HepG2 (cell line): Measurements from ENCODE around the gene MYO5B. TPM values are rescaled to one million over a fixed set of nuclear protein-coding genes. Genes with fewer than 3 reads are reported as not detected.

Experiments used
- ATAC-seq: fragments of 200-7000 bp; cut with Tn5 transposase; 3 replicates; pipeline ENCODE4 v1.9.1; 2020; ENCODE audit warnings: mild to moderate bottlenecking, moderate library complexity
- BruUV-seq: library from RNA; stranded (reverse); fragments of 400-500 nt; replicated peaks from 2 replicates; lab custom pipeline; 2021; lab: Mats Ljungman, UMichigan
- CTCF ChIA-PET: fragments of 300-600 bp; formaldehyde crosslinking; extraction: SDS; loops from one replicate; lab custom pipeline; 2021; ENCODE audit warnings: low total read pairs, inconsistent platforms, low intra/inter-chr PET ratio; lab: Yijun Ruan, JAX
- POLR2A ChIA-PET: fragments of 350-600 bp; sonication (Branson Sonifier 250); formaldehyde crosslinking; loops from one replicate; lab custom pipeline; 2020; ENCODE audit warnings: antibody characterized with exemption, inconsistent platforms; lab: Yijun Ruan, JAX
- DNase-seq: peaks from one replicate; pipeline ENCODE4 v3.0.0-alpha.2; 2015; ENCODE audit warnings: low spot score
- FAIRE-seq: peaks from 3 replicates; lab custom pipeline; 2011; peaks lifted over from hg19 to GRCh38; lab: Jason Lieb, UNC
- H2AFZ ChIP-seq: one replicate; pipeline ENCODE4 v1.6.1; 2011; ENCODE audit warnings: low read length, inconsistent platforms
- H3K27ac ChIP-seq: fragments of 300-600 bp; 3 replicates; pipeline ENCODE4 v1.8.0; 2011; ENCODE audit warnings: mixed run types, mild to moderate bottlenecking, mixed read lengths, low read length, inconsistent platforms; ENCODE audit not compliant: insufficient read depth; ENCODE audit errors: extremely low read length
- H3K27me3 ChIP-seq, 2 experiments: fragments of 200-600 bp in 1 of 2; 2 replicates in 1 of 2; 3 replicates in 1 of 2; pipeline versions ENCODE4 v1.6.0 to v1.8.0; 2011; ENCODE audit warnings: low read length in 2 of 2, mild to moderate bottlenecking in 2 of 2, moderate library complexity in 2 of 2, inconsistent platforms in 1 of 2; ENCODE audit not compliant: insufficient read depth in 2 of 2, control insufficient read depth in 1 of 2
- H3K36me3 ChIP-seq, 2 experiments: fragments of 200-600 bp in 1 of 2; replicated peaks in 1 of 2; 2 replicates in 1 of 2; 3 replicates in 1 of 2; pipeline versions ENCODE4 v1.5.1 to v1.8.0; 2011; ENCODE audit warnings: low read length in 2 of 2, inconsistent platforms in 1 of 2; ENCODE audit not compliant: insufficient read depth in 2 of 2, control insufficient read depth in 1 of 2
- H3K4me1 ChIP-seq: 2 replicates; pipeline ENCODE4 v1.5.1; 2012; ENCODE audit warnings: low read length, inconsistent platforms; ENCODE audit not compliant: insufficient read depth
- H3K4me2 ChIP-seq: 2 replicates; pipeline ENCODE4 v1.6.0; 2011; ENCODE audit warnings: low read depth, low read length, inconsistent platforms
- H3K4me3 ChIP-seq, 3 experiments: fragments of 200-600 bp in 1 of 3; sonication (generic), shearing (Covaris generic) in 1 of 3; replicated peaks in 1 of 3; 2 replicates each; pipeline ENCODE4 v1.5.1; 2011 to 2016; ENCODE audit warnings: low read length in 3 of 3, inconsistent platforms in 2 of 3, low read depth in 2 of 3, mild to moderate bottlenecking in 2 of 3, control low read depth in 1 of 3, mixed read lengths in 1 of 3; ENCODE audit not compliant: insufficient read depth in 1 of 3
- H3K79me2 ChIP-seq: one replicate; pipeline ENCODE4 v1.6.1; 2011; ENCODE audit warnings: low read length, inconsistent platforms; ENCODE audit not compliant: insufficient read depth
- H3K9ac ChIP-seq: 2 replicates; pipeline ENCODE4 v1.6.0; 2011; ENCODE audit warnings: mild to moderate bottlenecking, low read depth, low read length, inconsistent platforms; ENCODE audit not compliant: insufficient read depth
- H3K9me3 ChIP-seq: 2 replicates; pipeline ENCODE4 v1.5.1; 2012; ENCODE audit warnings: mild to moderate bottlenecking, low read length
- H4K20me1 ChIP-seq: 2 replicates; pipeline ENCODE4 v1.6.0; 2011; ENCODE audit warnings: inconsistent platforms, mild to moderate bottlenecking, low read length, moderate library complexity; ENCODE audit not compliant: insufficient read depth
- MAFK ChIP-seq, 2 experiments: IDR thresholded peaks in 1 of 2; conservative IDR thresholded peaks in 1 of 2; 2 replicates each; pipeline ENCODE4 v1.6.1; 2011; ENCODE audit warnings: improper control_type of control experiment in 2 of 2, low read length in 2 of 2
- REST ChIP-seq, 2 experiments: IDR thresholded peaks; 2 replicates each; pipeline ENCODE4 v1.6.1; 2011 to 2012; ENCODE audit warnings: low read length in 2 of 2, borderline replicate concordance in 1 of 2, low read depth in 1 of 2, mild to moderate bottlenecking in 1 of 2, moderate library complexity in 1 of 2
- STAG1 ChIP-seq: sonication (generic); formaldehyde crosslinking; IDR thresholded peaks from 2 replicates; pipeline ENCODE4 v1.4.0; 2020; ENCODE audit warnings: missing genetic modification reagents
- UBTF ChIP-seq: sonication (generic); formaldehyde crosslinking; IDR thresholded peaks from 2 replicates; pipeline ENCODE4 v1.4.0; 2020; ENCODE audit warnings: mild to moderate bottlenecking, missing genetic modification reagents
- ZNF790 ChIP-seq: sonication (generic); formaldehyde crosslinking; IDR thresholded peaks from 2 replicates; pipeline ENCODE4 v1.8.0; 2022; ENCODE audit warnings: missing genetic modification reagents, mild to moderate bottlenecking, borderline replicate concordance
- WGBS: methylation state at CpG from one replicate; pipeline ENCODE4 v1.1.6; 2017; ENCODE audit warnings: low lambda C conversion rate; 5-methylcytosine and 5-hydroxymethylcytosine counted together
- in situ Hi-C: cut with HindIII; loops from 2 replicates; pipeline ENCODE4 v1.10.0; 2017; ENCODE audit warnings: low pct_unique_long_range_greater_than_20kb; ENCODE audit not compliant: extremely low pct_ligation_motif_present
- intact Hi-C: fragments of 100-400 bp; cut with micrococcal nuclease; formaldehyde crosslinking; loops from one replicate; pipeline ENCODE4 v1.10.0; 2022; ENCODE audit not compliant: unreplicated experiment
- polyA plus RNA-seq, 8 experiments: library from polyadenylated mRNA; depleted of rRNA in 3 of 8; stranded (reverse) in 7 of 8; unstranded in 1 of 8; fragments of >200 nt; fragmentation: Illumina TruSeq in 4 of 8; extraction: Trizol in 4 of 8; gene quantifications; 2 replicates each; pipeline versions ENCODE4 v1.2.1 to v1.2.3, GENCODE V29; 2011 to 2016; ENCODE audit warnings: low read depth in 4 of 8, missing spikeins in 1 of 8, mixed read lengths in 1 of 8; ENCODE audit not compliant: insufficient read depth in 1 of 8
- total RNA-seq, 5 experiments: library from RNA; depleted of rRNA; stranded (reverse); fragments of >200 nt; fragmentation: Illumina TruSeq; extraction: Trizol; gene quantifications; 2 replicates each; pipeline ENCODE4 v1.2.3, GENCODE V29; 2016; ENCODE audit warnings: low read depth in 1 of 5
- TF ChIP-seq, protein P1 (sequence below): sonication (generic); formaldehyde crosslinking; conservative IDR thresholded peaks from 2 replicates; pipeline ENCODE4 v1.4.0; 2020; ENCODE audit warnings: mild to moderate bottlenecking, missing genetic modification reagents, moderate library complexity

The MYO5B gene
- total and polyA plus RNA-seq, 2 of the 13 experiments (the other 11 are each of a cell fraction or from before 2014, with no cell fraction given), result 13.1 to 24.0 TPM

DNA sequence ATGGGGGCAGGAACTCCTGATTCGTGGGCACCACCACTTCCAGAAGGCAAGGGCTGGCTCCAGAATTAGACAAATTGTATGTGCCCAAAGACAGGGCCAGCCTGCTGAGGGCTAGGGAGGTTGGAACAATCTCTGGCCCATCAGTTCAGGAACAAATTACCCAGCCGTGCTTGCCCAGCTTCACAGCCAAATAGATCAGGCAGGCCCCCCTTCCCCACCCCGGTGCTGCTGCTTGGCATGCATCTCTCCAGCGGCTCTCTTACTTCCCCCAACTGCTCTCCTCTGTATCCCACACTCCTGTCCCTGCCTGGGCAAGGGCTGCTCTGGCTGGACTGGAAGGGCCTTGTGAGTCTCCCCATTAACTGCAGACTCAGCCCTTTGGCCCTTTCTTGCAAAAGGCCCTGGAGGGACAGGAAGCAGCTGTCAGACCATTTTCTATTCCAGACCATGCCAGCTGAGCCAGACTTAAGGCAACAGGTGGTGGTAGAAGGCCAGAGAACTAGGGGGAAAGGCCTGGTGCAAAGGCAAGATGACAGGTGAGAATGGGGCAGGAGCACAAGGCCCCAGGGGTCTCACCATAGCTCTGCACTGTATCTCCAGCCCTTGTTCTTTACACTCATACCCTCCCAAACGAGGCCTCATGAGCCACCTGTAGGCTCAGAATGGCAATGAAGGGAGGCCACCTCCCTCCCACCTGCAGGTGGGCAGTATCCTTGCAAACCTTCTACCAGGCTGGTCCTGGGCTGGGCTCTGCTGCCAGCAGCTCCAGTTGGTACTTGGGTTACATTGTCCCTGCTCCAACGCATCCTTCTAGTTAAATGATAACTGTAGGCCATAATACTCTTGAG, 350.9 kb downstream of the MYO5B start:
- intact Hi-C loops (no loop called here), in situ Hi-C loops (no loop called here)
- Histone ChIP-seq H3K79me2 (no peaks in the 10 kb centered on the region), H3K9me3 (no peaks in the 10 kb centered on the region), H3K4me2 (no peak overlapping the region), H3K27ac (no peak overlapping the region), H3K27me3 (no peaks in the 10 kb centered on the region), H2AFZ (no peak overlapping the region), H3K4me1 (peaks cover 8% of the 10 kb centered on the region), H4K20me1 (no peaks in the 10 kb centered on the region), H3K36me3 (peaks cover 13 to 32% of the 10 kb centered on the region in 2 experiments), H3K9ac (no peak overlapping the region), H3K4me3 (no peak overlapping the region)
- FAIRE-seq (no peak), ATAC-seq (peak; percentile 26; the same call in 1 of the 3 replicates), DNase-seq (no peak)
- CTCF ChIA-PET, result no interaction called here
- BruUV-seq, result no TSS peak
- 88% methylated on average over 5 of the region's 6 CpGs for WGBS
- POLR2A ChIA-PET, result no interaction called here
- TF ChIP-seq REST (IDR thresholded peaks at IDR 0.05; ENCODE audit: borderline replicate concordance in 1 of 2, low read depth in 1 of 2, low read length in 2 of 2) (no peak), UBTF (no peak), ZNF790 (CRISPR knock-in tag) (no peak), STAG1 (CRISPR knock-in tag) (peak; percentile 11; the same call in 1 of the 2 replicates), MAFK (conservative IDR thresholded peaks at IDR 0.05 in 1 of 2, IDR thresholded peaks at IDR 0.05 in 1 of 2; ENCODE audit: low read length in 2 of 2) (peak; percentile 28 to 39)
- TF ChIP-seq, protein P1, sequence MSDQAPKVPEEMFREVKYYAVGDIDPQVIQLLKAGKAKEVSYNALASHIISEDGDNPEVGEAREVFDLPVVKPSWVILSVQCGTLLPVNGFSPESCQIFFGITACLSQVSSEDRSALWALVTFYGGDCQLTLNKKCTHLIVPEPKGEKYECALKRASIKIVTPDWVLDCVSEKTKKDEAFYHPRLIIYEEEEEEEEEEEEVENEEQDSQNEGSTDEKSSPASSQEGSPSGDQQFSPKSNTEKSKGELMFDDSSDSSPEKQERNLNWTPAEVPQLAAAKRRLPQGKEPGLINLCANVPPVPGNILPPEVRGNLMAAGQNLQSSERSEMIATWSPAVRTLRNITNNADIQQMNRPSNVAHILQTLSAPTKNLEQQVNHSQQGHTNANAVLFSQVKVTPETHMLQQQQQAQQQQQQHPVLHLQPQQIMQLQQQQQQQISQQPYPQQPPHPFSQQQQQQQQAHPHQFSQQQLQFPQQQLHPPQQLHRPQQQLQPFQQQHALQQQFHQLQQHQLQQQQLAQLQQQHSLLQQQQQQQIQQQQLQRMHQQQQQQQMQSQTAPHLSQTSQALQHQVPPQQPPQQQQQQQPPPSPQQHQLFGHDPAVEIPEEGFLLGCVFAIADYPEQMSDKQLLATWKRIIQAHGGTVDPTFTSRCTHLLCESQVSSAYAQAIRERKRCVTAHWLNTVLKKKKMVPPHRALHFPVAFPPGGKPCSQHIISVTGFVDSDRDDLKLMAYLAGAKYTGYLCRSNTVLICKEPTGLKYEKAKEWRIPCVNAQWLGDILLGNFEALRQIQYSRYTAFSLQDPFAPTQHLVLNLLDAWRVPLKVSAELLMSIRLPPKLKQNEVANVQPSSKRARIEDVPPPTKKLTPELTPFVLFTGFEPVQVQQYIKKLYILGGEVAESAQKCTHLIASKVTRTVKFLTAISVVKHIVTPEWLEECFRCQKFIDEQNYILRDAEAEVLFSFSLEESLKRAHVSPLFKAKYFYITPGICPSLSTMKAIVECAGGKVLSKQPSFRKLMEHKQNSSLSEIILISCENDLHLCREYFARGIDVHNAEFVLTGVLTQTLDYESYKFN, result no peak
